Colon (tissue), 2 donors: ENCODE data around the gene CCDC138.

Source experiments
- FAIRE-seq: peaks from 2 replicates; lab custom pipeline; 2012; peaks lifted over from hg19 to GRCh38; lab: Jason Lieb, UNC
- donor health status: control.
- donor health status: control.

Gene CCDC138

GRCh38 chr2:108895188-108895587, 108.6 kb downstream of the CCDC138 start:
- FAIRE-seq, result no peak

- FAIRE-seq, result no peak
Measured at GRCh38 chr2:108896741-108897140, 110.2 kb downstream of the CCDC138 start.

GRCh38 chr2:108898315-108899082, 111.9 kb downstream of the CCDC138 start:
- FAIRE-seq, result no peak

GRCh38 chr2:108904680-108905079, 118.1 kb downstream of the CCDC138 start:
- FAIRE-seq, result no peak

- no peak for FAIRE-seq
Measured at GRCh38 chr2:108905176-108905575, 118.6 kb downstream of the CCDC138 start.

GRCh38 chr2:108905906-108906305, 119.3 kb downstream of the CCDC138 start:
- no peak for FAIRE-seq

GRCh38 chr2:108906403-108907077, 120.0 kb downstream of the CCDC138 start:
- no peak for FAIRE-seq

- no peak for FAIRE-seq
Measured at GRCh38 chr2:108907822-108908712, 121.5 kb downstream of the CCDC138 start.

- no peak for FAIRE-seq
Measured at GRCh38 chr2:108908713-108909070, 122.1 kb downstream of the CCDC138 start.

GRCh38 chr2:108909275-108909823, 122.8 kb downstream of the CCDC138 start:
- no peak for FAIRE-seq

GRCh38 chr2:108910011-108910431, 123.5 kb downstream of the CCDC138 start:
- FAIRE-seq, result no peak

- no peak for FAIRE-seq
Measured at GRCh38 chr2:108910541-108911396, 124.2 kb downstream of the CCDC138 start.

GRCh38 chr2:108911401-108911800, 124.8 kb downstream of the CCDC138 start:
- FAIRE-seq, result no peak

- no peak for FAIRE-seq
Measured at GRCh38 chr2:108911807-108912628, 125.4 kb downstream of the CCDC138 start.

GRCh38 chr2:108912629-108912902, 126.0 kb downstream of the CCDC138 start:
- FAIRE-seq, result no peak

GRCh38 chr2:108916122-108916795, 129.7 kb downstream of the CCDC138 start:
- FAIRE-seq, result no peak

- no peak for FAIRE-seq
Measured at GRCh38 chr2:108916796-108917421, 130.3 kb downstream of the CCDC138 start.

- FAIRE-seq, result no peak
Measured at GRCh38 chr2:108917526-108917925, 131.0 kb downstream of the CCDC138 start.

GRCh38 chr2:108918156-108918874, 131.7 kb downstream of the CCDC138 start:
- FAIRE-seq, result no peak
